ENCODE results near the gene ENTPD3.

- TF ChIP-seq CTCF (optimal IDR thresholded peaks at IDR 0.05 in 1 of 3, IDR thresholded peaks at IDR 0.05 in 1 of 3, conservative IDR thresholded peaks at IDR 0.05 in 1 of 3; ENCODE audit: extremely low read depth in 1 of 3, insufficient read depth in 2 of 3, low read length in 3 of 3) (no peak), EZH2 (IDR thresholded peaks at IDR 0.05; ENCODE audit: low read length) (no peak)
Measured at GRCh38 chr3:40422861-40423260, 35.9 kb downstream of the ENTPD3 start.

All from keratinocyte (primary cell).